Stimulated activated CD8-positive, alpha-beta memory T cell treated with anti-CD3 and anti-CD28 coated beads, Interleukin-2, amount 100 ng/mL, for 48 hours (primary cell): ENCODE results near the gene ULK2.

ENCODE experiments used
- DNase-seq, 2 donors: peaks; one replicate each; pipeline ENCODE4 v3.0.0-alpha.2; 2020; ENCODE audit warnings: low read depth in 2 of 2

The ULK2 gene

DNA sequence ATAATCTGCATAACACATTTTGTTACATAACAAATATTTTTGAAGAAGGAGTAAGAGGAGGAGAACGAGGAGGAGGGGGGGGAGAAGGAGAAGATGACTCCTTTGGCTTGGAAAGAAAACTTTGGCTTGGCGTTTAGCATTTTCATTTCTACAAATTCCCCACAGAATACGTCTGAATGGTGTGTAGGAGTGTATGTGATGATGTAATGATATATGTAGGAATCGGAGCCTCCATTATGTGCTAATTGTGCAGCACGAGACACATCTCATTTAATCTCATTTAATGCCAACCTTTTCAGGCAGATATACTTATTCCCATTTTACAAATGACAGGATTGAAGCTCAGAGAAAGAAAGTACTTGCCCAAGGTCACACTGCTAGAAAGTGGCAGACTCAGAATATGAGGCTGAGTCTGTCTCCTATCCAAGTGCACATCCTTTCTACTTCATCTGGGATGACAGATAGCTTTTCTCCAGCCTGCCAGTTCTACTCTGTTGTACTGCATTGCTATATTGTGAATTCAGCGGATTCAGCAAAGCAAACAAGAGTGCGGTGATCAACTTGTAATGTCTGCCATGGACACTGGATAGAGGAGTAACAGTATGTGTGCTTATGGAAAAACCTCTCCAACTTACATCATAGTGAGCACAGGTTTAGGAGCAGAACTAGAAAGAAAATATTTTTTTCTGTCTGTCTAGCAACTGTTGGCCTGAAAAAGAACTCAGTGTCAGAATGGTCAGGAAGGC is 140.9 kb downstream of the ULK2 start:
- no peak for DNase-seq

DNA sequence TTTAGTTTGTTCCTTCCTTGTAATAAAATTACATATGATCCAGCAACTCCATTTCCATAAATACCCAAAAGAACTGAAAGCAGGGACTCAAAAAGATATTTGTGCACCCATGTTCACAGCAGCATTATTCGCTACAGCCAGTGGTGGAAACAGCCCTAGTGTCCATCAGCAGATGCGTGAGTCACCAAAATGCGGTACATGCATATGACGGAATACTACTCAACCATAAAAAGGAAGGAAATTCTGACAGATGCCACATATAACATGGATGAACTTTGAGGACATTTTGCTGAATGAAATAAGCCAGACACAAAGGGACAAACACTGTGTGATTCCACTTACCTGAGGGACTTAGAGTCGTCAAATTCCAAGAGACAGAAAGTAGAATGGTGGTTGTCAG is 142.2 kb downstream of the ULK2 start:
- DNase-seq, result no peak

DNA sequence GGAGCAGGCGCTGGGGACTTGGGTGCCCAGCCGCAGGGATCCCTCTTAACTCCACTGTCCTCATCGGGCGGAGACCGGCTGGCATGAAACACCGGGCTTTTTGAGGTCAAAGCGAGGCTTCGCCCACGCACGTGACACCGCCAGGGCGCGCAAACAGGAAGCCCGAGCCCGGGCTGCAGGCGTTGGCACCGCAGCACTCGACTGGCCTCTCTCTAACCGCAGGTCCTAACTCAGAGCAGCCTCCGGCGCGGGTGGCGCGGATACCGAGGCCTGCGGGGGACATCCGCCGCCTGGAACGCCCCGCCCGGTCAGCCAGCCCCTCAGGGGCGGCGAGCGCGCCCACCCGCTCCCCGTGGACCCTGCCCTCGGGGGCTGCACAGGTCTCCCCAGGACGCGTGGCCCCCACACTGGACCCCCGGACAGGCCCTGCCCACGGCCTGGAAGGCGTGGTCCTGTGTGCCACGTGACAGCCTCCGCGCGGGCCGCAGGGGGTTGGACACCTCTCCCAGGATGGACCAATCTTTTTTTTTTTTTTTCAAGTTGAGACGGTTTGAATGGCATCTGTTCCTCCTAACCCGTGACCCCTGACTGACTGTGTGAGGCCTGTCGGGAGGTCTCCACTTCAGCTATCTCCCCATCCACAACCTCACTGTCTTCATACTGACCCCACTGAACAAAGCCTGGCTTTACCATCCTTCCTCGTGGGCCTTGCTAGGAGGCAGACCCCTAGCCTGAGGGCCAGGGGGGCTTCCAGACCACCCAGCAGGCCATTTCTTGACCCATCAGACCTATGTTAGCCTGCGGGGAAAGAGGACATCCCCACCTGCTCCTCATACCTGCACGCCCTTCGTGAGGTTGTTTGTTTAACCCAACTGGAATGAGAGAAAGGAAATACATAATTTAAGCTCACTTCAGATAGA is 143.0 kb downstream of the ULK2 start:
- DNase-seq, result peak; percentile 28 to 29

DNA sequence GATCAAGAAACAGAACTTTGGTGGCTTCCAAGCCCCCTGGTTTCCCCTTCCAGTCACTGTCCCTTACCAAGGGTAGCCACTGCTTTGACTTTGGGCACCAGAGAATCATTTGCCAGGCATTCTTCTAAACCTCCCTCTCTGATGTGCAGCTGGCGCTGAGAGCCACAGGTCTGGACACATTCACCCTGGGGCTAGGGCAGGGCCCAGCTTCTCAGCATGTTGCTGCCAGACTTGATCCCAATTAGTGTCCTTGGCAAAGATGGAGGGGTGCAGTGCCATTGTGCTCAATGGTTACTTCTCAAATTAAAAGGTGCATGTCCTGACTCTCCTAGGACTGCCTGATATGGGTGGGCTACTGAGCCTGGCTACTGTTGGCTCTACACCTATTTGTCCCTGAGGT is 143.8 kb downstream of the ULK2 start:
- no peak for DNase-seq
